Endodermal cell (in vitro differentiated cells): Measurements from ENCODE around the gene APBA1. TPM values are rescaled to one million over a fixed set of nuclear protein-coding genes. Genes with fewer than 3 reads are reported as not detected.

Source experiments
- DNase-seq: peaks from one replicate; pipeline ENCODE4 v3.0.0-alpha.2; 2017
- H3K27ac ChIP-seq: 2 replicates; pipeline ENCODE4 v1.5.1; 2013; ENCODE audit warnings: mild to moderate bottlenecking, low read depth, low read length, moderate library complexity
- H3K27me3 ChIP-seq: 2 replicates; pipeline ENCODE4 v1.6.1; 2013; ENCODE audit warnings: mild to moderate bottlenecking, low read length, moderate library complexity; ENCODE audit not compliant: insufficient read depth, control insufficient read depth, poor library complexity, severe bottlenecking
- H3K36me3 ChIP-seq: 2 replicates; pipeline ENCODE4 v1.7.0; 2013; ENCODE audit warnings: mild to moderate bottlenecking, low read length, moderate library complexity; ENCODE audit not compliant: control insufficient read depth, insufficient read depth
- H3K4me1 ChIP-seq: one replicate; pipeline ENCODE4 v1.7.0; 2013; ENCODE audit warnings: low read length; ENCODE audit not compliant: control insufficient read depth, insufficient read depth
- H3K4me3 ChIP-seq: 2 replicates; pipeline ENCODE4 v1.5.1; 2013; ENCODE audit warnings: mild to moderate bottlenecking, low read length, moderate library complexity
- H3K9ac ChIP-seq: 2 replicates; pipeline ENCODE4 v1.6.1; 2013; ENCODE audit warnings: mild to moderate bottlenecking, low read length, moderate library complexity; ENCODE audit not compliant: poor library complexity, severe bottlenecking; ENCODE audit errors: extremely low read depth
- H3K9me3 ChIP-seq: 2 replicates; pipeline ENCODE4 v1.6.1; 2013; ENCODE audit warnings: mild to moderate bottlenecking, low read length, moderate library complexity; ENCODE audit not compliant: control insufficient read depth
- H3K27ac Mint-ChIP-seq: 2 replicates; pipeline ENCODE4 v1.8.0; 2020; ENCODE audit warnings: mixed read lengths
- H3K27me3 Mint-ChIP-seq: 2 replicates; pipeline ENCODE4 v1.8.0; 2021; ENCODE audit warnings: mild to moderate bottlenecking, mixed read lengths; ENCODE audit not compliant: insufficient read depth
- H3K36me3 Mint-ChIP-seq: 2 replicates; pipeline ENCODE4 v1.8.0; 2020; ENCODE audit warnings: low read depth, mixed read lengths
- H3K4me1 Mint-ChIP-seq: 2 replicates; pipeline ENCODE4 v1.8.0; 2020; ENCODE audit warnings: mixed read lengths
- H3K4me3 Mint-ChIP-seq: 2 replicates; pipeline ENCODE4 v1.8.0; 2020; ENCODE audit warnings: mild to moderate bottlenecking, moderate library complexity, mixed read lengths
- H3K9me3 Mint-ChIP-seq: 2 replicates; pipeline ENCODE4 v1.8.0; 2020; ENCODE audit warnings: mild to moderate bottlenecking, mixed read lengths
- CTCF ChIP-seq: fragments of 200-600 bp; sonication (generic); conservative IDR thresholded peaks from 2 replicates; pipeline ENCODE4 v1.5.0; 2021; ENCODE audit warnings: antibody characterized with exemption, mild to moderate bottlenecking
- WGBS, 2 experiments: methylation state at CpG; one replicate each; pipeline versions ENCODE4 v1.1.5 to v1.1.7; 2013; ENCODE audit warnings: missing lambda C conversion rate in 2 of 2, mixed read lengths in 1 of 2; ENCODE audit not compliant: insufficient coverage in 1 of 2, insufficient read length in 1 of 2; 5-methylcytosine and 5-hydroxymethylcytosine counted together
- total RNA-seq, 2 donors: library from RNA; stranded (reverse); fragmentation: NEBNext Ultra II Directional in 1 of 2; extraction: Animal tissue kit (Norgen Biotek cat#: 25700) in 1 of 2; gene quantifications; 2 replicates in 1 of 2; 3 replicates in 1 of 2; pipeline ENCODE4 v1.2.1, GENCODE V29; 2021

The APBA1 gene
- total RNA-seq, 2 donors from 2014 or later, result 0.51 to 0.75 TPM

GRCh38 chr9:69388596-69388995 is 283.6 kb downstream of the APBA1 start:
- Mint-ChIP-seq H3K4me1 (peaks cover 6% of the 10 kb centered on the region), H3K27ac (no peak overlapping the region), H3K27me3 (no peaks in the 10 kb centered on the region), H3K4me3 (no peak overlapping the region), H3K9me3 (no peaks in the 10 kb centered on the region), H3K36me3 (peaks cover 68% of the 10 kb centered on the region)
- TF ChIP-seq CTCF, result no peak
- Histone ChIP-seq H3K4me3 (no peak overlapping the region), H3K9me3 (no peaks in the 10 kb centered on the region), H3K27ac (no peak overlapping the region), H3K9ac (no peak overlapping the region), H3K27me3 (no peaks in the 10 kb centered on the region), H3K36me3 (peaks cover 6% of the 10 kb centered on the region), H3K4me1 (no peaks in the 10 kb centered on the region)
- no peak for DNase-seq
- 75 to 94% methylated on average over 1 to 3 of the region's 3 CpGs for WGBS, 2 experiments

GRCh38 chr9:69386651-69387050 is 285.5 kb downstream of the APBA1 start:
- DNase-seq, result no peak
- H3K4me1 Mint-ChIP-seq, result peaks cover 10% of the 10 kb centered on the region
- peaks cover 63% of the 10 kb centered on the region for H3K36me3 Mint-ChIP-seq
- no peaks in the 10 kb centered on the region for H3K4me1 ChIP-seq
- WGBS, 2 experiments, result 94 to 100% methylated on average over 4 of the region's 4 CpGs
- H3K27me3 Mint-ChIP-seq, result no peaks in the 10 kb centered on the region
- no peak overlapping the region for H3K4me3 ChIP-seq
- no peaks in the 10 kb centered on the region for H3K9me3 ChIP-seq
- H3K36me3 ChIP-seq, result peaks cover 6% of the 10 kb centered on the region
- H3K9me3 Mint-ChIP-seq, result no peaks in the 10 kb centered on the region
- no peak overlapping the region for H3K27ac ChIP-seq
- no peak overlapping the region for H3K9ac ChIP-seq
- no peak overlapping the region for H3K4me3 Mint-ChIP-seq
- no peaks in the 10 kb centered on the region for H3K27me3 ChIP-seq
- no peak overlapping the region for H3K27ac Mint-ChIP-seq
- no peak for TF ChIP-seq CTCF

- Mint-ChIP-seq H3K36me3 (peaks cover 65% of the 10 kb centered on the region), H3K9me3 (no peaks in the 10 kb centered on the region), H3K27ac (peak overlapping the region; percentile 84), H3K27me3 (no peaks in the 10 kb centered on the region), H3K4me1 (peaks cover 10% of the 10 kb centered on the region), H3K4me3 (no peak overlapping the region)
- no peak overlapping the region for H3K27ac ChIP-seq
- no peaks in the 10 kb centered on the region for H3K4me1 ChIP-seq
- H3K27me3 ChIP-seq, result no peaks in the 10 kb centered on the region
- no peak overlapping the region for H3K4me3 ChIP-seq
- no peak for TF ChIP-seq CTCF
- DNase-seq, result peak; percentile 86
- no peaks in the 10 kb centered on the region for H3K9me3 ChIP-seq
- H3K36me3 ChIP-seq, result peaks cover 6% of the 10 kb centered on the region
- 67 to 86% methylated on average over 1 to 6 of the region's 6 CpGs for WGBS, 2 experiments
- no peak overlapping the region for H3K9ac ChIP-seq
Observed at GRCh38 chr9:69385581-69386033, 286.6 kb downstream of the APBA1 start.
